GM18867 (cell line): Measurements from ENCODE around the gene SAA4.
"Not testable (repeated sequence)": the region's sequence is repeated elsewhere in the genome, so short reads cannot be mapped to it uniquely, and the experiment has no call there.

Experiments
- ATAC-seq: cut with Tn5 transposase; IDR thresholded peaks from one replicate; pipeline ENCODE4 v1.9.1; 2021; ENCODE audit warnings: mild to moderate bottlenecking, moderate library complexity; ENCODE audit not compliant: unreplicated experiment

SAA4 gene

GRCh38 chr11:18247191-18247581 lies 10.6 kb upstream of the SAA4 start:
- peak; percentile 13 for ATAC-seq

- ATAC-seq, result peak; percentile 81
Measured at GRCh38 chr11:18246379-18247190, 10.0 kb upstream of the SAA4 start.

GRCh38 chr11:18245396-18245795 lies 8.8 kb upstream of the SAA4 start:
- ATAC-seq, result no peak

GRCh38 chr11:18243783-18244362 lies 7.3 kb upstream of the SAA4 start:
- ATAC-seq, result no peak

GRCh38 chr11:18239655-18240054 lies 3.1 kb upstream of the SAA4 start:
- no peak for ATAC-seq

- ATAC-seq, result no peak
Measured at GRCh38 chr11:18235394-18236334, 938 bp downstream of the SAA4 start.

- ATAC-seq, result no peak
Measured at GRCh38 chr11:18233912-18234311, 2.7 kb downstream of the SAA4 start.

- ATAC-seq, result no peak
Measured at GRCh38 chr11:18230859-18231258, 5.7 kb downstream of the SAA4 start.

GRCh38 chr11:18229501-18229900 lies 7.1 kb downstream of the SAA4 start:
- ATAC-seq, result peak; percentile 94

- peak; percentile 35 for ATAC-seq
Measured at GRCh38 chr11:18225913-18226312, 10.7 kb downstream of the SAA4 start.

GRCh38 chr11:18223591-18224387 lies 12.8 kb downstream of the SAA4 start:
- no peak for ATAC-seq

GRCh38 chr11:18222814-18223421 lies 13.7 kb downstream of the SAA4 start:
- ATAC-seq, result no peak

GRCh38 chr11:18221274-18221876 lies 15.2 kb downstream of the SAA4 start:
- ATAC-seq, result no peak

GRCh38 chr11:18209058-18209457 lies 27.5 kb downstream of the SAA4 start:
- ATAC-seq, result no peak

GRCh38 chr11:18204771-18205170 lies 31.8 kb downstream of the SAA4 start:
- no peak for ATAC-seq

- ATAC-seq, result no peak
Measured at GRCh38 chr11:18204220-18204619, 32.4 kb downstream of the SAA4 start.

- ATAC-seq, result no peak
Measured at GRCh38 chr11:18203723-18204122, 32.9 kb downstream of the SAA4 start.

- not testable (repeated sequence) for ATAC-seq
Measured at GRCh38 chr11:18197738-18198137, 38.9 kb downstream of the SAA4 start.

GRCh38 chr11:18196532-18196931 lies 40.1 kb downstream of the SAA4 start:
- ATAC-seq, result no peak

- ATAC-seq, result no peak
Measured at GRCh38 chr11:18193010-18193409, 43.6 kb downstream of the SAA4 start.
